Spleen (tissue), 7 donors: ENCODE measurements around the gene FGF14.

Experiments used
- POLR2AphosphoS5 ChIP-seq, 3 donors: sonication (generic); formaldehyde crosslinking; IDR thresholded peaks; one replicate each; pipeline ENCODE4 v1.5.1; 2017; ENCODE audit warnings: antibody characterized with exemption in 3 of 3
- TF ChIP-seq, protein P1 (sequence below), 11 experiments: fragments of 200-600 bp in 7 of 11; fragments of 450-650 bp in 4 of 11; sonication (generic) in 4 of 11; IDR thresholded peaks in 8 of 11; conservative IDR thresholded peaks in 3 of 11; 1 replicate in 7 of 11; 2 replicates in 4 of 11; pipeline versions ENCODE4 v1.4.0 to v1.8.0; 2016 to 2021; ENCODE audit warnings: antibody characterized with exemption in 11 of 11, inconsistent platforms in 4 of 11, mild to moderate bottlenecking in 1 of 11
- donor health status: DM: no; HTN: no; CAD: no; lungs with moderate emphysema.
- donor health status: DM: no; HTN: no; CAD: no.
- donor health status: DM: no; HTN: no; CAD: no.

DNA sequence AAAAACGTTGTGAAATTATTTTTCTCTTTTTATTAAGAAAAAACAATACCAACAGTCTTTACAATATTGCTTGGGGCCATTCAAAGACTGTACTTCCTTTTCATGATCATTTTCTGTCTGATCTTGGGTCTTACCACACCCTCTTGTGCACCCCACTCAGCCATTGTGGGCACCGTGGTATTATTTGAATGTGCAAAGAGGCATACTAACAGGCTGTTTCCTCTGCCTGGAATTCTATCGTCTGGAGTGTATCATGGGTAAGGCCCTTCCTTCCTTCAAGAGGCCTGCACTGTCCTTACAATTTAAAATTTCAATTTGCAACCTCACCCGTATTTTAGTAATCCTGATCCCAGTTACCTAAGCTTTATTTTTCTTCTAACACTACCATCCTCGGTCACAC lies 76.5 kb downstream of the FGF14 start:
- TF ChIP-seq, protein P1, sequence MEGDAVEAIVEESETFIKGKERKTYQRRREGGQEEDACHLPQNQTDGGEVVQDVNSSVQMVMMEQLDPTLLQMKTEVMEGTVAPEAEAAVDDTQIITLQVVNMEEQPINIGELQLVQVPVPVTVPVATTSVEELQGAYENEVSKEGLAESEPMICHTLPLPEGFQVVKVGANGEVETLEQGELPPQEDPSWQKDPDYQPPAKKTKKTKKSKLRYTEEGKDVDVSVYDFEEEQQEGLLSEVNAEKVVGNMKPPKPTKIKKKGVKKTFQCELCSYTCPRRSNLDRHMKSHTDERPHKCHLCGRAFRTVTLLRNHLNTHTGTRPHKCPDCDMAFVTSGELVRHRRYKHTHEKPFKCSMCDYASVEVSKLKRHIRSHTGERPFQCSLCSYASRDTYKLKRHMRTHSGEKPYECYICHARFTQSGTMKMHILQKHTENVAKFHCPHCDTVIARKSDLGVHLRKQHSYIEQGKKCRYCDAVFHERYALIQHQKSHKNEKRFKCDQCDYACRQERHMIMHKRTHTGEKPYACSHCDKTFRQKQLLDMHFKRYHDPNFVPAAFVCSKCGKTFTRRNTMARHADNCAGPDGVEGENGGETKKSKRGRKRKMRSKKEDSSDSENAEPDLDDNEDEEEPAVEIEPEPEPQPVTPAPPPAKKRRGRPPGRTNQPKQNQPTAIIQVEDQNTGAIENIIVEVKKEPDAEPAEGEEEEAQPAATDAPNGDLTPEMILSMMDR (IDR thresholded peaks at IDR 0.05 in 8 of 11, conservative IDR thresholded peaks at IDR 0.05 in 3 of 11) = no peak
- no peak for TF ChIP-seq POLR2AphosphoS5 (IDR thresholded peaks at IDR 0.05)
